H1 (cell line): ENCODE results near the gene YTHDF2. TPM values are rescaled to one million over a fixed set of nuclear protein-coding genes. Genes with fewer than 3 reads are reported as not detected.
A peak's percentile ranks its signal among the peaks of the same experiment; 100 is the strongest.

ENCODE experiments used
- ASH2L ChIP-seq: fragments of 200-600, 300-600 bp; sonication (generic); IDR thresholded peaks from one replicate; pipeline ENCODE4 v1.7.1; 2017; ENCODE audit warnings: low read length
- CHD2 ChIP-seq: IDR thresholded peaks from 2 replicates; pipeline ENCODE4 v1.6.1; 2012; ENCODE audit warnings: low read length, improper control_type of control experiment
- RAD21 ChIP-seq, 2 experiments: IDR thresholded peaks in 1 of 2; conservative IDR thresholded peaks in 1 of 2; 2 replicates each; pipeline ENCODE4 v1.6.1; 2011; ENCODE audit warnings: low read depth in 2 of 2, low read length in 2 of 2, improper control_type of control experiment in 1 of 2, inconsistent platforms in 1 of 2, mild to moderate bottlenecking in 1 of 2, moderate library complexity in 1 of 2
- RBBP5 ChIP-seq: IDR thresholded peaks from 2 replicates; pipeline ENCODE4 v1.7.1; 2012; ENCODE audit warnings: low read depth, mild to moderate bottlenecking, inconsistent platforms, low read length, moderate library complexity, borderline replicate concordance
- RNF2 ChIP-seq: fragments of 200-900, 300-1000 bp; sonication (generic); IDR thresholded peaks from 2 replicates; pipeline ENCODE4 v1.7.1; 2016; ENCODE audit warnings: borderline replicate concordance, low read depth, mild to moderate bottlenecking, antibody characterized with exemption, low read length; ENCODE audit not compliant: poor library complexity, severe bottlenecking; ENCODE audit errors: missing control alignments
- polyA plus RNA-seq, 7 experiments: library from polyadenylated mRNA; depleted of rRNA in 3 of 7; stranded (reverse) in 5 of 7; unstranded in 2 of 7; fragments of >200 nt in 5 of 7; fragments of 200-250 nt in 2 of 7; gene quantifications; 1 replicate in 5 of 7; 2 replicates in 1 of 7; 4 replicates in 1 of 7; pipeline versions ENCODE4 v1.2.1 to v1.2.3, GENCODE V29; 2011 to 2013; ENCODE audit warnings: missing spikeins in 2 of 7, mixed read lengths in 2 of 7
- total RNA-seq: library from RNA; stranded (reverse); fragmentation: NEBNext Ultra II Directional; extraction: Animal tissue kit (Norgen Biotek cat#: 25700); gene quantifications from 2 replicates; pipeline ENCODE4 v1.2.1, GENCODE V29; 2021

The YTHDF2 gene
- total and polyA plus RNA-seq, 2 of the 8 experiments (the other 6 are each of a cell fraction or from before 2014, with no cell fraction given) = 128 to 164 TPM

GRCh38 chr1:28756846-28757245, 20.1 kb downstream of the YTHDF2 start (continued):
- TF ChIP-seq RAD21 (IDR thresholded peaks at IDR 0.05 in 1 of 2, conservative IDR thresholded peaks at IDR 0.05 in 1 of 2; ENCODE audit: low read depth in 2 of 2, low read length in 2 of 2) (peak in 1 of 2 experiments; percentile 37; a peak in 2 of 4 replicates), RNF2 (no peak), CHD2 (no peak), RBBP5 (no peak), ASH2L (no peak)
